PC-9 (cell line): ENCODE measurements around the gene GRB2.

ENCODE experiments used
- CTCF ChIP-seq: fragments of 200-600 bp; sonication (generic); conservative IDR thresholded peaks from 2 replicates; pipeline ENCODE4 v1.6.1; 2017; ENCODE audit warnings: mixed run types, antibody characterized with exemption, mild to moderate bottlenecking, moderate library complexity
- EZH2 ChIP-seq: fragments of 200-600 bp; sonication (generic); IDR thresholded peaks from 2 replicates; pipeline ENCODE4 v1.8.0; 2017; ENCODE audit warnings: antibody characterized with exemption, low read depth

GRCh38 chr17:75348386-75349012 is 57.0 kb downstream of the GRB2 start:
- no peak for TF ChIP-seq EZH2
- TF ChIP-seq CTCF: no peak
